OCI-LY7 (cell line): ENCODE measurements around the gene ESYT2. TPM values are rescaled to one million over a fixed set of nuclear protein-coding genes. Genes with fewer than 3 reads are reported as not detected.

Experiments used
- BruUV-seq: library from RNA; stranded (reverse); fragments of 400-500 nt; replicated peaks from 2 replicates; lab custom pipeline; 2021; lab: Mats Ljungman, UMichigan
- CTCF ChIA-PET: fragments of 300-600 bp; sonication (Branson Sonifier 250); formaldehyde crosslinking; loops from one replicate; lab custom pipeline; 2022; ENCODE audit warnings: antibody characterized with exemption; ENCODE audit not compliant: unreplicated experiment; lab: Charles Lee
- POLR2A ChIA-PET: fragments of 300-600 bp; sonication (Branson Sonifier 250); formaldehyde crosslinking; loops from one replicate; lab custom pipeline; 2022; ENCODE audit warnings: antibody characterized with exemption; lab: Charles Lee
- DNase-seq: peaks from one replicate; pipeline ENCODE4 v3.0.0-alpha.2; 2015; ENCODE audit warnings: low spot score
- H2AFZ ChIP-seq: fragments of 200-600 bp; sonication (generic), shearing (Covaris generic); 2 replicates; pipeline ENCODE4 v1.6.1; 2014; ENCODE audit warnings: mild to moderate bottlenecking, antibody characterized with exemption, low read length, moderate library complexity
- H3K27ac ChIP-seq: fragments of 200-600 bp; sonication (generic); 2 replicates; pipeline ENCODE4 v1.5.1; 2014; ENCODE audit warnings: mixed run types, low read depth, mild to moderate bottlenecking, moderate library complexity, low read length, inconsistent platforms; ENCODE audit not compliant: poor library complexity, severe bottlenecking
- H3K36me3 ChIP-seq: fragments of 200-600 bp; sonication (generic); 2 replicates; pipeline ENCODE4 v1.6.1; 2014; ENCODE audit warnings: mild to moderate bottlenecking, antibody characterized with exemption, low read length, moderate library complexity, mixed read lengths; ENCODE audit not compliant: insufficient read depth
- H3K4me1 ChIP-seq: fragments of 200-600 bp; sonication (generic); 2 replicates; pipeline ENCODE4 v1.5.1; 2014; ENCODE audit warnings: mild to moderate bottlenecking, low read length; ENCODE audit not compliant: insufficient read depth, poor library complexity, severe bottlenecking
- H3K4me2 ChIP-seq: fragments of 200-600 bp; sonication (generic); 2 replicates; pipeline ENCODE4 v1.6.1; 2014; ENCODE audit warnings: mild to moderate bottlenecking, low read length
- H3K4me3 ChIP-seq: fragments of 200-600 bp; sonication (generic); 2 replicates; pipeline ENCODE4 v1.5.1; 2014; ENCODE audit warnings: mild to moderate bottlenecking, low read depth, low read length; ENCODE audit not compliant: poor library complexity, severe bottlenecking
- H3K79me2 ChIP-seq: fragments of 200-600 bp; sonication (generic); 2 replicates; pipeline ENCODE4 v1.6.1; 2016; ENCODE audit warnings: low read depth, mild to moderate bottlenecking, low read length, moderate library complexity, mixed read lengths; ENCODE audit not compliant: insufficient read depth
- H3K9me2 ChIP-seq: fragments of 200-600 bp; sonication (generic); 2 replicates; pipeline ENCODE4 v1.6.1; 2016; ENCODE audit warnings: mild to moderate bottlenecking, low read length, mixed read lengths; ENCODE audit not compliant: insufficient read depth
- H3K9me3 ChIP-seq: fragments of 200-600 bp; sonication (generic); 2 replicates; pipeline ENCODE4 v1.6.1; 2014; ENCODE audit warnings: mild to moderate bottlenecking, mixed run types, low read length, mixed read lengths
- H4K20me1 ChIP-seq: fragments of 200-600 bp; sonication (generic); 2 replicates; pipeline ENCODE4 v1.6.1; 2014; ENCODE audit warnings: mild to moderate bottlenecking, antibody characterized with exemption, low read length, moderate library complexity, mixed read lengths; ENCODE audit not compliant: insufficient read depth
- CTCF ChIP-seq: fragments of 200-600 bp; sonication (generic); conservative IDR thresholded peaks from 2 replicates; pipeline ENCODE4 v1.5.1; 2014; ENCODE audit warnings: mild to moderate bottlenecking, antibody characterized with exemption, low read length, moderate library complexity, mixed read lengths
- EZH2phosphoT487 ChIP-seq: fragments of 200-600 bp; sonication (generic); IDR thresholded peaks from 2 replicates; pipeline ENCODE4 v1.6.1; 2018; ENCODE audit warnings: low read depth, borderline replicate concordance, mild to moderate bottlenecking, mixed run types, antibody characterized with exemption, low read length, moderate library complexity, mixed read lengths
- intact Hi-C: fragments of 100-400 bp; cut with micrococcal nuclease; formaldehyde crosslinking; loops from one replicate; pipeline ENCODE4 v1.10.0; 2022; ENCODE audit not compliant: unreplicated experiment
- total RNA-seq, 2 experiments: library from RNA; depleted of rRNA in 1 of 2; stranded (reverse); fragments of >200 nt in 1 of 2; shearing (Covaris generic) in 1 of 2; gene quantifications; 2 replicates each; pipeline ENCODE4 v1.2.3, GENCODE V29; 2014 to 2022

ESYT2 gene
- total RNA-seq, 2 experiments from 2014 or later = 24.2 to 33.7 TPM

- Histone ChIP-seq H3K4me2 (no peak overlapping the region), H3K79me2 (no peaks in the 10 kb centered on the region), H2AFZ (no peak overlapping the region), H3K9me3 (peaks cover 6% of the 10 kb centered on the region; the same call in 1 of the 2 replicates), H3K36me3 (peaks cover 33% of the 10 kb centered on the region), H3K4me3 (no peak overlapping the region), H3K4me1 (no peaks in the 10 kb centered on the region), H3K27ac (no peak overlapping the region), H4K20me1 (no peaks in the 10 kb centered on the region), H3K9me2 (no peaks in the 10 kb centered on the region)
- ChIA-PET CTCF (no interaction called here), POLR2A (no interaction called here)
- intact Hi-C loops = no loop called here
- no peak for DNase-seq
- TF ChIP-seq EZH2phosphoT487 = no peak
- TF ChIP-seq CTCF = no peak
- no TSS peak for BruUV-seq
Measured at GRCh38 chr7:158781974-158782664, 47.2 kb downstream of the ESYT2 start.

- Histone ChIP-seq H4K20me1 (no peaks in the 10 kb centered on the region), H3K4me1 (no peaks in the 10 kb centered on the region), H3K27ac (no peak overlapping the region), H3K36me3 (peaks cover 30% of the 10 kb centered on the region), H3K4me2 (no peak overlapping the region), H3K4me3 (no peak overlapping the region), H2AFZ (no peak overlapping the region), H3K9me2 (no peaks in the 10 kb centered on the region), H3K79me2 (no peaks in the 10 kb centered on the region), H3K9me3 (peaks cover 6% of the 10 kb centered on the region; the same call in 1 of the 2 replicates)
- TF ChIP-seq CTCF (no peak), EZH2phosphoT487 (no peak)
- TSS peak; percentile 19 for BruUV-seq
- no peak for DNase-seq
- intact Hi-C loops = no loop called here
- CTCF ChIA-PET = no interaction called here
- POLR2A ChIA-PET = no interaction called here
Measured at GRCh38 chr7:158781217-158781973, 47.9 kb downstream of the ESYT2 start.
